Right kidney (tissue), 9 donors: Measurements from ENCODE around the gene CAPN14.

Experiments used
- DNase-seq: peaks from one replicate; pipeline ENCODE4 v3.0.0-alpha.2; 2016
- long read RNA-seq, 8 donors: transcript quantifications; one replicate each; lab custom pipeline, GENCODE V29; 2026

Gene CAPN14
- long read RNA-seq, donor 1 = 0 reads
- long read RNA-seq, donor 2 = 0 reads
- long read RNA-seq, donor 3 = 0 reads
- long read RNA-seq, donor 4 = 0 reads
- long read RNA-seq, donor 5 = 0 reads
- long read RNA-seq, donor 6 = 0 reads
- long read RNA-seq, donor 7 = 0 reads
- long read RNA-seq, donor 8 = 0 reads

GRCh38 chr2:31217465-31218200 is at the start of gene CAPN14:
Gene CAPN14, minus strand, starts transcription at chr2:31217515. Its CDS starts 12,068 bp downstream, at chr2:31205447.
- DNase-seq = no peak

DNA sequence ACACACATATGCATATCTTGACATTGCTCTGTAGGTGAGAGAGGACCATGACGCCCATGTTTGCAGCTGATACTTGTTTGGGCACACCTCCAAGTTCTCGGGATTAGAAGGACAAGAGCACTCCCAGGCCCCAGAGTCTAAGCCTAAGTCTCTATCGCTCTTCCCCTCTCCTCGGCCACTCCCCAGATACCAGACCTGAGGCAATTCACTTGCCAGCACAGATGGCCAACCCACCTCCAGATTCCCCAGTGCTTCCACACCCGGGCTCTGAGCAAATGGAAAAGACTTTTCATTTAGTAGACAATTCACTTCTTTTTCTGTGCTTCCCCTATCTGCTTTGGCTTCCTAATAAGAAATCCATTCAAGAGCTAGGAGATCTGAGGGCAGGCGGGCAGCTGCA is 49.5 kb upstream of the CAPN14 start:
- no peak for DNase-seq

DNA sequence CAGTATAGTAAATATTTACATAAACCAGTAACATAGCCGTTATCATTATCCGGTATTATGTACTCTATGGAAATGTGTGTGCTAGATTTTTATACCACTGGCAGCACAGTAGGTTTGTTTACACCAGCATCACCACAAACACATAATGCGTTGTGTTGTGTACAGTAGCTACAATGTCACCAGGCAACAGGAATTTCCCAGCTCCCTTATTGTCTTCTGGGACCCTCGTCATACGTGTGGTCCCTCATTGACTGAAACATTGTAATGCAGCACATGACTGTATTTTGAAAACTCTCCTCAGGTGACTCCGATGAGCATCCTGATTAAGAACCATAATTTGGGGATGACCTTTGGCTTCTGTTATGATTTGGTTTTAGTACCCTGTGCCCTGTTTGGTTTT is 47.9 kb upstream of the CAPN14 start:
- no peak for DNase-seq

- no peak for DNase-seq
These were observed 46.4 kb upstream of the CAPN14 start for GRCh38 chr2:31263636-31264190.

- no peak for DNase-seq
These were observed 43.6 kb upstream of the CAPN14 start for GRCh38 chr2:31260870-31261269.

DNA sequence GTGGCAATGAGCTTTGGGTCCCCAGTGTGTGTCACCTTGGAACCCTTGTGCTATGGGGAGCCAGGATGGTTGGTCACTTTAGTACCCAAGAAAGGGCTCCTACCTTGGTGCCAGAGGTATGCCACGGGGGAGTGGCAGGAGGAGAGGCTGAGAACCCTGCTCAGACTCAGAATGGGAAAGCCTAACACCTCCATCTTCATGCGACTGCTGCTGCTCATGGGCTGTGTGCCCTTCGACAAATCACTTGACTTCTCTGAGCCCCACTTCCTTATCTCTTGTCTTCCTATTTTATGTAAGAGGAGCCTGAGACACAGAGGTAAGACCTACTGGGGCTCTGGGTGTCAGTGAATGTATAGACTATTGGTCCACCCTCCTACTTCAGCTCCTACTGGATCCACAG is 41.8 kb upstream of the CAPN14 start:
- no peak for DNase-seq

DNA sequence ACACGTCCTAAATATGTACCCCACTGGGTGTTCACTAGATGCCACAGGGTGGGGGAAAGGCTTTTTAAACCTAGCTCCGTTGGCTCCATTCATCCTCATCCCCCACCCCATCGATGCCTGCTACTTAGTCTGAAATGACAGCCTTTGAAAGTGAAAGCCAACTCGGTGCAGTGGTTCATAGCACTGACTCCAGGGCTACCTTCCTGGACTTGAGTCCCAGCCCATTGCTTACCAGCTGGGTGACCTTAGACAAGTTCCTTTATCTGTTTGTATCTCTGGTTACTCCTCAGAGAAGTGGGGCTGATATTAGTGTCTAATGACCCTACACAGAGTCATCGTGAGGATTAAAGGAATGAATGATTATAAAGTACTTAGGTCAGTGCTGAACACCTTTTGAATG is 41.0 kb upstream of the CAPN14 start:
- DNase-seq = no peak

DNA sequence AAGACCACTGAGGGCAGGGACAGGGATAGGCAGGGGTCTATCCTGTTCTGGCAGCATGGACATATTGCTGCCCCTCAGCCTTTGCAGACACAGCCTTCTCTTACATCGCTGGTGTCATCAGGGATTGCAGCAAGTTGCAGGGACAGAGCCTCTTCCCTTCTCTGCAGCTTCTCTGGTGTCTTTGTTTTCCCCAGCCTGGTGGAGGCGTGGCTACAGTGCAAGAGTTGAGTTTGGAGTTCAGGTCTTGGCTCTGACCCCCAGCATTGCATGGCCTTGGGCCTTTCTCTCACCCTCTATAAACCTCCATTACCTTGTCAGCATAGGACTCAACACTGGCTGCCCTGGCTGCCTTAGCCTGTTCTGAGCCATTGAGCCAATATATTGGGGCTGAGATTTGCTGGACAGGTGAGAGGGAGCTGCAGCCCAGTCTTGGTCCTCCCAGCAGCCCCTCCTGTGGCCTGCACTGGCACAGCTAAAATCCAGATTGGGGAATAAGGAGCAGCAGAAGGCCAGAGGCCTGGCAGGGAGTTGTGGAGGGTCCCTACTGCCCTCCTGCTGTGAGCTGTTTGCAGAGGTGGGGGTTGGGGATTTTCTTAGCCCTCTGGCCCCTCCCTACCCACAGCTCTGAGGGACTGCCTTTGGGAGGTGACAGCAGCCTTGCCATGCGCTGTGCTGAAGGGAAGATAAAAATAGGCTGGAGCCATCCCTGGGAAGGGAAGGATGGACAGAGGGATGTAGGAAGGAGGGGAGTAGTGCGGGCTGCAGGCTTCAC is 39.5 kb upstream of the CAPN14 start:
- DNase-seq = no peak

DNA sequence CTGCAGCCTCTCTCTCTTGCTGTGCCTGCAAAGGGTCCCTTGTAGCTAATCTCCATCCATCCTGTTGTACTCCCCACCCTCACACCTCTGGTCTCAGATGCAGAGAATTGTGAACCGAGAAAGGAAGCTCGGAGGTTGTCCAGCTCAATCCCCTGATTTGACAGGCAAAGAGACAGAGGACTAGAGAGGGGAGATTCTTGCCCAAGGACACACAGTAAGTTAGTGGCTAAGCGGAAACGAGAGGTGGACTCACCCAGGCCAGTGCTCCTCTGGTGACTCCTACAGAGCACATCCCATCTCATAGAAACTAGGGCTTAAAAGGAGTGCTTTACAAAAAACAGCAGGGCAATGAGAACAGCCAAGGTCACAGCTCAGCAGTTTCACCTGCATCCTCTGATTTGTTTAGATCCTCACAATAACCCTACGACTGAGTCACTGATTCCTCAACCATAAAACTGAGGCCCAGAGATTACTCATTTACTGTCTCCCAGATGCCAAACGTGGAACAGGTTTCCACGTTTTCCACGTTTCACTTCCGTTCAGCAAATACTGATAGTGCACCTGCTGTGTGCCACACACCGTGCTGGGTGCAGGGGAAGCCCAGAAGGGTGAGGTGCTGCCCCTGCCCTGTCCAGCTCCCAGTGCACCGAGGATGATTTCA is 38.7 kb upstream of the CAPN14 start:
- no peak for DNase-seq

- no peak for DNase-seq
These were observed 37.2 kb upstream of the CAPN14 start for GRCh38 chr2:31254237-31255203.

- no peak for DNase-seq
These were observed 36.2 kb upstream of the CAPN14 start for GRCh38 chr2:31253356-31254131.

DNA sequence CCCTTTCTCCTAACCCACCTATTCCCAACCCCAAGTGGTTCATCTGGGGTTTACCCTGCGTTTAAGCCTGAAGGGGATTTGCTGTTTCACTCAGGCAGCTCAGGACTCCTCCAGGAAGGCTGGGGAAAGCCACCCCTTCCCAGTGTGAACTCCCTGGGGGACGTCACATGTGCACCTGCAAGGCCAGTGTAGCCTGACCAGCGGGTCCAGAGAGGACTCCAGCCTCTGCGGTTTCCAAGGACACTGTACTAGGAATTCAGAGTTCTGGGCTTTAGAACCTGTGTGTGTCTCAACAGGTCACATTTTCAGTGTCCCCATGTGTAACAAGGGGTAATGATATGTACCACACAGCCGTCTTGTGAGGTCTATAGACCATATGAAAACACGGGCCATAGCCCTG is 34.5 kb upstream of the CAPN14 start:
- no peak for DNase-seq

DNA sequence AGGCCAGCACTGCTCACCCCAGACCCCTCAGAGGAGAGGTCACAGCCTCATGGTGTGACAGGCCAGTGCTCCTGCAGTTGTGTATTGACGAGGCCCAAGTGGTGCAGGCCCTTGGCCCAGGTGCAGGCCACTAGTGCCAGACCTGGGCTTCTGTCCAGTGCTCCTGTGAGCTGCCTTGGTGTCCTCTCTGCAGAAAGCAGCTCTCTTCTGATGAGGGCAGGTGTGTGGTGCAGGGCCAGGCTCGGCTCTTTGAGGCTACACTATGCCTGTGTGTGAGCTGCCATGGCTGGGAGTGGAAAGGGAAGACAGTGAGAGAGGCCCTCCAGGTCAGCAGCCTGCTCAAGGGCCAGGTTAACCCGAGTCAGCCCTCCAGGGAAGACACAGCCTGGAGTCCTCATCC is 33.7 kb upstream of the CAPN14 start:
- no peak for DNase-seq

- DNase-seq = no peak
These were observed 31.8 kb upstream of the CAPN14 start for GRCh38 chr2:31249009-31249690.

GRCh38 chr2:31248139-31248538 is 30.8 kb upstream of the CAPN14 start:
- DNase-seq = no peak

DNA sequence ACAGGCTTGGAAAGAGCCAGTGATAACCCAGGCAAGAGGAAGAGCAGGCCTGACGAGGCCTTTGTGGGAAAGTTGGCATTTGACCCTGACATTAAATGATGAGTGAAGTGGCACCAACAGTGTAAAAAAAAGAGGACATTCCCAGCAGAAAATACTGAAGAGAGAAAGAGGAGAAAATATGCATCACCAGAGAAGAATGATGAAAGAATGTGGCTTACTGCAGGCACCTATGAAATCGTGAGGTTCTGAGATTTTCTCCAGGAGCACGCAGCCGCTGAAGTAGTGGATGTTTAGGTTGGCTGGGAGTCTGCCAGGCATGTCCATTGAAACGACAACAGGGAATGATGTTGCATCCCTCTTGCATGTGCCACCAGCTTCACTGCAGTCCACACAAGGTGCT is 30.4 kb upstream of the CAPN14 start:
- DNase-seq = no peak

GRCh38 chr2:31246184-31246852 is 29.0 kb upstream of the CAPN14 start:
- DNase-seq = no peak

DNA sequence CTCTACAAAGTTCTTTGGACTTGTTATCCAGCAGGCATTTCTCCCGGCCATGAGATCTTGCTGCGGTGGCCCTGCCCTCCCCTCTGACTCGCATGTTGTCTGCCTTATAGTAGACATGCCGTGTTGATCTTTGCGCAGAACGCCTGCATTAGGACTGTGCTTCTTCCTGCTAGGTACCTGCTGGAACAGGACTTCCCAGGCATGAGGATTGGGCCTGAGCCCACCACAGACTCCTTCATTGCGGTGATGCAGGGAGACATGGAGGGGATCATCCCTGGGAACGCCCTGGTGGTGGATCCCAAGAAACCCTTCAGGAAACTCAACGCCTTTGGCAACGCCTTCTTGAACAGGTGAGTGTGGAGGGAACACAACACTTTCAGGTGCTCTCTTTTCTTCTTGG is 26.8 kb upstream of the CAPN14 start:
- DNase-seq = no peak

DNA sequence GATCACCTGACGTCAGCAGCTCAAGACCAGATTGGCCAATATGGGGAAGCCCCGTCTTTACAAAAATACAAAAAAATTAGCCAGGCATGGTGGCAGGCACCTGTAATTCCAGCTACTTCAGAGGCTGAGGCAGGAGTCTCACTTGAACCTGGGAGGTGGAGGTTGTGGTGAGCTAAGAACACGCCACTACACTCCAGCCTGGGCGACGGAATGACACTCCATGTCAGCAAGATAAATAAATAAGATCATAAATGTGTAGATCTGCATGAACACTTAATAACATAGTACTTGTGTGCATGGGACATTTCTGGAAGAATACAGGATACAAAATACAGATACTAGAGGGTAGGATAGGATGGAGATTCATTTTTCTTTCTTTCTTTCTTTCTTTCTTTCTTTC is 25.7 kb upstream of the CAPN14 start:
- DNase-seq = no peak
